GM23338 (cell line): Measurements from ENCODE around the gene OR52E2. TPM values are rescaled to one million over a fixed set of nuclear protein-coding genes. Genes with fewer than 3 reads are reported as not detected.

Experiments used
- ATAC-seq: fragments of 200-7000 bp; cut with Tn5 transposase; 3 replicates; pipeline ENCODE4 v1.9.1; 2020
- DNase-seq: peaks from one replicate; pipeline ENCODE4 v3.0.0-alpha.2; 2015; ENCODE audit warnings: low spot score
- H2AFZ ChIP-seq: fragments of 200-600 bp; sonication (generic); 2 replicates; pipeline ENCODE4 v1.8.0; 2016; ENCODE audit warnings: antibody characterized with exemption, mild to moderate bottlenecking, moderate library complexity
- H3F3A ChIP-seq: fragments of 200-600 bp; sonication (generic); replicated peaks from 2 replicates; pipeline ENCODE4 v1.8.0; 2017; ENCODE audit warnings: antibody characterized with exemption, mixed run types, low read depth
- H3K27ac ChIP-seq: fragments of 200-600 bp; sonication (generic); 2 replicates; pipeline ENCODE4 v1.6.1; 2016; ENCODE audit warnings: low read depth
- H3K27me3 ChIP-seq: fragments of 200-600 bp; sonication (generic); 2 replicates; pipeline ENCODE4 v1.8.0; 2016; ENCODE audit warnings: mild to moderate bottlenecking, mixed run types, moderate library complexity; ENCODE audit not compliant: insufficient read depth
- H3K36me3 ChIP-seq: fragments of 200-600 bp; sonication (generic); 2 replicates; pipeline ENCODE4 v1.8.0; 2016; ENCODE audit warnings: mild to moderate bottlenecking; ENCODE audit not compliant: insufficient read depth
- H3K4me1 ChIP-seq: fragments of 200-600 bp; sonication (generic); 2 replicates; pipeline ENCODE4 v1.8.0; 2016; ENCODE audit warnings: mild to moderate bottlenecking, moderate library complexity; ENCODE audit not compliant: insufficient read depth
- H3K4me2 ChIP-seq: fragments of 200-600 bp; sonication (generic); 2 replicates; pipeline ENCODE4 v1.7.1; 2017; ENCODE audit warnings: mixed run types
- H3K4me3 ChIP-seq: fragments of 200-600 bp; sonication (generic); 2 replicates; pipeline ENCODE4 v1.6.1; 2016; ENCODE audit warnings: mixed run types
- H3K79me2 ChIP-seq: fragments of 200-600 bp; sonication (generic); replicated peaks from 2 replicates; pipeline ENCODE4 v1.8.0; 2017; ENCODE audit warnings: mild to moderate bottlenecking; ENCODE audit not compliant: insufficient read depth
- H3K9me2 ChIP-seq: fragments of 200-600 bp; sonication (generic); 2 replicates; pipeline ENCODE4 v1.8.0; 2017; ENCODE audit not compliant: insufficient read depth
- H4K20me1 ChIP-seq: fragments of 200-600 bp; sonication (generic); replicated peaks from 2 replicates; pipeline ENCODE4 v1.8.0; 2017; ENCODE audit warnings: mild to moderate bottlenecking; ENCODE audit not compliant: insufficient read depth
- H3K27ac Mint-ChIP-seq: 2 replicates; pipeline ENCODE4 v1.8.0; 2020; ENCODE audit warnings: inconsistent platforms, mild to moderate bottlenecking, moderate library complexity, mixed read lengths
- H3K27me3 Mint-ChIP-seq: 3 replicates; pipeline ENCODE4 v1.8.0; 2022; ENCODE audit warnings: low read depth, mild to moderate bottlenecking, moderate library complexity, mixed read lengths, inconsistent platforms; ENCODE audit not compliant: insufficient read depth, poor library complexity
- H3K36me3 Mint-ChIP-seq: 3 replicates; pipeline ENCODE4 v1.8.0; 2021; ENCODE audit warnings: low read depth, mild to moderate bottlenecking, inconsistent platforms, moderate library complexity, mixed read lengths
- H3K4me1 Mint-ChIP-seq: 3 replicates; pipeline ENCODE4 v1.8.0; 2020; ENCODE audit warnings: mild to moderate bottlenecking, inconsistent platforms, mixed read lengths
- H3K4me3 Mint-ChIP-seq: 3 replicates; pipeline ENCODE4 v1.8.0; 2021; ENCODE audit warnings: moderate library complexity, mild to moderate bottlenecking, inconsistent platforms, mixed read lengths
- H3K9me3 Mint-ChIP-seq: 3 replicates; pipeline ENCODE4 v1.8.0; 2020; ENCODE audit warnings: moderate library complexity, mild to moderate bottlenecking, inconsistent platforms, mixed read lengths
- CREB1 ChIP-seq: fragments of 250-450 bp; sonication (Bioruptor Pico); IDR thresholded peaks from 2 replicates; pipeline ENCODE4 v1.5.0; 2020; ENCODE audit warnings: low read depth, mild to moderate bottlenecking, moderate library complexity
- CTCF ChIP-seq, 2 experiments: fragments of 200-600 bp in 1 of 2; sonication (generic) in 1 of 2; conservative IDR thresholded peaks; 2 replicates each; pipeline versions ENCODE4 v1.5.1 to v1.6.1; 2016 to 2017; ENCODE audit warnings: antibody characterized with exemption in 2 of 2, low read depth in 2 of 2, mild to moderate bottlenecking in 2 of 2, moderate library complexity in 1 of 2
- ETS1 ChIP-seq: IDR thresholded peaks from 2 replicates; pipeline ENCODE4 v1.6.1; 2016; ENCODE audit warnings: antibody characterized with exemption
- EZH2 ChIP-seq: fragments of 200-600 bp; sonication (generic); IDR thresholded peaks from one replicate; pipeline ENCODE4 v1.8.0; 2017; ENCODE audit warnings: antibody characterized with exemption, mild to moderate bottlenecking, low read depth; ENCODE audit not compliant: unreplicated experiment
- EZH2phosphoT487 ChIP-seq: fragments of 200-600 bp; sonication (generic); IDR thresholded peaks from one replicate; pipeline ENCODE4 v1.8.1; 2018; ENCODE audit warnings: antibody characterized with exemption; ENCODE audit not compliant: unreplicated experiment
- JUNB ChIP-seq: IDR thresholded peaks from one replicate; pipeline ENCODE4 v1.6.1; 2016; ENCODE audit warnings: antibody characterized with exemption; ENCODE audit not compliant: unreplicated experiment
- NANOG ChIP-seq: IDR thresholded peaks from 2 replicates; pipeline ENCODE4 v1.6.1; 2016; ENCODE audit warnings: antibody characterized with exemption, borderline replicate concordance
- POLR2AphosphoS5 ChIP-seq: IDR thresholded peaks from 2 replicates; pipeline ENCODE4 v1.6.1; 2016; ENCODE audit warnings: antibody characterized with exemption, low read depth
- REST ChIP-seq: IDR thresholded peaks from one replicate; pipeline ENCODE4 v1.6.1; 2018; ENCODE audit warnings: antibody characterized with exemption; ENCODE audit not compliant: unreplicated experiment
- STAT1 ChIP-seq: IDR thresholded peaks from one replicate; pipeline ENCODE4 v1.6.1; 2016; ENCODE audit warnings: antibody characterized with exemption; ENCODE audit not compliant: unreplicated experiment
- ZNF114 ChIP-seq: fragments of 250-450 bp; sonication (Bioruptor Pico); IDR thresholded peaks from 2 replicates; pipeline ENCODE4 v1.5.0; 2020; ENCODE audit warnings: mild to moderate bottlenecking, moderate library complexity
- ZNF331 ChIP-seq: fragments of 250-450 bp; sonication (Bioruptor Pico); IDR thresholded peaks from 2 replicates; pipeline ENCODE4 v1.5.0; 2020; ENCODE audit warnings: low read depth, mild to moderate bottlenecking, moderate library complexity
- ZNF462 ChIP-seq: fragments of 250-450 bp; sonication (Bioruptor Pico); IDR thresholded peaks from 2 replicates; pipeline ENCODE4 v1.5.0; 2020; ENCODE audit warnings: mild to moderate bottlenecking, moderate library complexity
- polyA plus RNA-seq: library from polyadenylated mRNA; unstranded; fragments of >200 nt; fragmentation: Nextera tagmentation; extraction: Ambion mirVana; gene quantifications from 2 replicates; pipeline ENCODE4 v1.2.1, GENCODE V29; 2016
- total RNA-seq: library from RNA; depleted of rRNA; stranded (reverse); fragments of >200 nt; shearing (Covaris generic); gene quantifications from 2 replicates; pipeline ENCODE4 v1.2.3, GENCODE V29; 2014

Gene OR52E2
- total and polyA plus RNA-seq, 2 experiments from 2014 or later = not detected

- Histone ChIP-seq H2AFZ (no peak overlapping the region), H3F3A (no peaks in the 10 kb centered on the region), H3K79me2 (no peaks in the 10 kb centered on the region), H3K4me1 (no peaks in the 10 kb centered on the region), H3K27me3 (no peaks in the 10 kb centered on the region), H3K27ac (no peak overlapping the region), H3K4me3 (no peak overlapping the region), H3K9me2 (no peaks in the 10 kb centered on the region; the same call in 1 of the 2 replicates), H4K20me1 (no peaks in the 10 kb centered on the region), H3K36me3 (no peaks in the 10 kb centered on the region), H3K4me2 (no peak overlapping the region)
- Mint-ChIP-seq H3K4me1 (no peaks in the 10 kb centered on the region), H3K9me3 (no peaks in the 10 kb centered on the region), H3K27ac (no peak overlapping the region), H3K4me3 (no peak overlapping the region), H3K36me3 (no peaks in the 10 kb centered on the region), H3K27me3 (no peaks in the 10 kb centered on the region)
- no peak for DNase-seq
- ATAC-seq = no peak
- no peak for TF ChIP-seq JUNB
- TF ChIP-seq NANOG = no peak
- TF ChIP-seq ETS1 = no peak
- no peak for TF ChIP-seq REST
- TF ChIP-seq EZH2phosphoT487 = no peak
- TF ChIP-seq EZH2 = no peak
- no peak for TF ChIP-seq ZNF462 (CRISPR knock-in tag)
- no peak for TF ChIP-seq ZNF114
- TF ChIP-seq CREB1 (CRISPR knock-in tag) = no peak
- TF ChIP-seq CTCF (conservative IDR thresholded peaks at IDR 0.05; ENCODE audit: low read depth in 2 of 2) = no peak
- no peak for TF ChIP-seq POLR2AphosphoS5
- no peak for TF ChIP-seq STAT1
- TF ChIP-seq ZNF331 (CRISPR knock-in tag) = no peak
Observed at GRCh38 chr11:5040876-5041275, 18.6 kb downstream of the OR52E2 start.
